WTC11 (cell line): ENCODE measurements around the gene LRRC17. TPM values are rescaled to one million over a fixed set of nuclear protein-coding genes. Genes with fewer than 3 reads are reported as not detected.

Experiments used
- ATAC-seq: fragments of 200-7000 bp; cut with Tn5 transposase; 2 replicates; pipeline ENCODE4 v1.10.0; 2021; ENCODE audit warnings: mild to moderate bottlenecking, moderate library complexity
- Bru-seq: library from RNA; stranded (reverse); fragments of 400-500 nt; gene quantifications from one replicate; lab custom pipeline; 2021; lab: Mats Ljungman, UMichigan
- CTCF ChIA-PET: fragments of 300-600 bp; sonication (Branson Sonifier 250); formaldehyde crosslinking; loops from one replicate; lab custom pipeline; 2021; ENCODE audit warnings: antibody characterized with exemption; lab: Charles Lee
- POLR2A ChIA-PET: fragments of 350-600 bp; sonication (Branson Sonifier 250); formaldehyde crosslinking; loops from one replicate; lab custom pipeline; 2021; ENCODE audit warnings: antibody characterized with exemption; lab: Charles Lee
- DNase-seq: peaks from one replicate; pipeline ENCODE4 v3.0.0; 2021; ENCODE audit warnings: low spot score
- H3K27ac Mint-ChIP-seq: 2 replicates; pipeline ENCODE4 v1.8.0; 2021; ENCODE audit warnings: mixed read lengths
- H3K27me3 Mint-ChIP-seq: 2 replicates; pipeline ENCODE4 v1.8.0; 2021; ENCODE audit warnings: low read depth, mild to moderate bottlenecking, moderate library complexity, mixed read lengths
- H3K36me3 Mint-ChIP-seq: 2 replicates; pipeline ENCODE4 v1.8.0; 2021; ENCODE audit warnings: mixed read lengths
- H3K4me1 Mint-ChIP-seq: 2 replicates; pipeline ENCODE4 v1.8.0; 2022; ENCODE audit warnings: mixed read lengths
- H3K4me3 Mint-ChIP-seq: 2 replicates; pipeline ENCODE4 v1.8.0; 2021; ENCODE audit warnings: mild to moderate bottlenecking, moderate library complexity, mixed read lengths
- H3K9me3 Mint-ChIP-seq: 2 replicates; pipeline ENCODE4 v1.8.0; 2021; ENCODE audit warnings: mixed read lengths
- KAT7 ChIP-seq: sonication (generic); formaldehyde crosslinking; IDR thresholded peaks from 2 replicates; pipeline ENCODE4 v1.8.1; 2023; ENCODE audit warnings: missing genetic modification reagents, mild to moderate bottlenecking, borderline replicate concordance
- NR2C2 ChIP-seq: sonication (generic); formaldehyde crosslinking; IDR thresholded peaks from 2 replicates; pipeline ENCODE4 v1.8.0; 2022; ENCODE audit warnings: mild to moderate bottlenecking, missing genetic modification reagents
- NR3C1 ChIP-seq: sonication (generic); formaldehyde crosslinking; conservative IDR thresholded peaks from 2 replicates; pipeline ENCODE4 v1.8.1; 2023; ENCODE audit warnings: low read depth, mild to moderate bottlenecking, missing genetic modification reagents
- PRRX2 ChIP-seq: fragments of 250-450 bp; sonication (Bioruptor Pico); IDR thresholded peaks from 2 replicates; pipeline ENCODE4 v1.8.0; 2021; ENCODE audit warnings: mild to moderate bottlenecking
- SP1 ChIP-seq: sonication (generic); formaldehyde crosslinking; conservative IDR thresholded peaks from 2 replicates; pipeline ENCODE4 v1.8.1; 2022; ENCODE audit warnings: missing genetic modification reagents
- TEAD4 ChIP-seq: sonication (generic); formaldehyde crosslinking; IDR thresholded peaks from 2 replicates; pipeline ENCODE4 v1.8.0; 2022; ENCODE audit warnings: mild to moderate bottlenecking, missing genetic modification reagents
- ZBTB21 ChIP-seq: sonication (generic); formaldehyde crosslinking; IDR thresholded peaks from 2 replicates; pipeline ENCODE4 v1.8.1; 2023; ENCODE audit warnings: mild to moderate bottlenecking, missing genetic modification reagents, borderline replicate concordance
- ZNF317 ChIP-seq: sonication (generic); formaldehyde crosslinking; IDR thresholded peaks from 2 replicates; pipeline ENCODE4 v1.8.1; 2023; ENCODE audit warnings: low read depth, mild to moderate bottlenecking, moderate library complexity, missing genetic modification reagents, borderline replicate concordance
- ZNF671 ChIP-seq: fragments of 250-450 bp; sonication (Bioruptor Pico); IDR thresholded peaks from 2 replicates; pipeline ENCODE4 v1.8.0; 2021; ENCODE audit warnings: mild to moderate bottlenecking
- long read RNA-seq, 3 experiments: library from RNA in 1 of 3; library from capped mRNA in 1 of 3; library from polyadenylated mRNA in 1 of 3; unstranded in 2 of 3; stranded (forward) in 1 of 3; transcript quantifications; one replicate each; pipeline ENCODE4 v2.0.0, GENCODE V29; 2021
- total RNA-seq: library from RNA; stranded (reverse); gene quantifications from 3 replicates; pipeline ENCODE4 v1.2.3, GENCODE V29; 2021
- TF ChIP-seq, protein P1 (sequence below): sonication (generic); formaldehyde crosslinking; IDR thresholded peaks from 2 replicates; pipeline ENCODE4 v1.8.0; 2022; ENCODE audit warnings: mild to moderate bottlenecking, missing genetic modification reagents
- TF ChIP-seq, protein P2 (sequence below): sonication (generic); formaldehyde crosslinking; IDR thresholded peaks from 2 replicates; pipeline ENCODE4 v1.8.0; 2023; ENCODE audit warnings: mild to moderate bottlenecking, missing genetic modification reagents
- TF ChIP-seq, protein P3 (sequence below): sonication (generic); formaldehyde crosslinking; IDR thresholded peaks from 2 replicates; pipeline ENCODE4 v1.8.0; 2022; ENCODE audit warnings: mild to moderate bottlenecking, missing genetic modification reagents
- TF ChIP-seq, protein P4 (sequence below): fragments of 200-600 bp; IDR thresholded peaks from 2 replicates; pipeline ENCODE4 v1.8.0; 2022; ENCODE audit warnings: antibody characterized with exemption
- TF ChIP-seq, protein P5 (sequence below): sonication (generic); formaldehyde crosslinking; IDR thresholded peaks from 2 replicates; pipeline ENCODE4 v1.8.1; 2022; ENCODE audit warnings: mild to moderate bottlenecking, missing genetic modification reagents, moderate library complexity, borderline replicate concordance
- TF ChIP-seq, protein P6 (sequence below): fragments of 250-450 bp; sonication (Bioruptor Pico); IDR thresholded peaks from 2 replicates; pipeline ENCODE4 v1.9.0; 2021; ENCODE audit warnings: mild to moderate bottlenecking
- TF ChIP-seq, protein P7 (sequence below): sonication (generic); formaldehyde crosslinking; IDR thresholded peaks from 2 replicates; pipeline ENCODE4 v1.8.0; 2022; ENCODE audit warnings: mild to moderate bottlenecking, missing genetic modification reagents
- TF ChIP-seq, protein P8 (sequence below): sonication (generic); formaldehyde crosslinking; IDR thresholded peaks from 2 replicates; pipeline ENCODE4 v1.8.1; 2023; ENCODE audit warnings: mild to moderate bottlenecking, missing genetic modification reagents, borderline replicate concordance

The LRRC17 gene, protein sequence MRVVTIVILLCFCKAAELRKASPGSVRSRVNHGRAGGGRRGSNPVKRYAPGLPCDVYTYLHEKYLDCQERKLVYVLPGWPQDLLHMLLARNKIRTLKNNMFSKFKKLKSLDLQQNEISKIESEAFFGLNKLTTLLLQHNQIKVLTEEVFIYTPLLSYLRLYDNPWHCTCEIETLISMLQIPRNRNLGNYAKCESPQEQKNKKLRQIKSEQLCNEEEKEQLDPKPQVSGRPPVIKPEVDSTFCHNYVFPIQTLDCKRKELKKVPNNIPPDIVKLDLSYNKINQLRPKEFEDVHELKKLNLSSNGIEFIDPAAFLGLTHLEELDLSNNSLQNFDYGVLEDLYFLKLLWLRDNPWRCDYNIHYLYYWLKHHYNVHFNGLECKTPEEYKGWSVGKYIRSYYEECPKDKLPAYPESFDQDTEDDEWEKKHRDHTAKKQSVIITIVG
- total RNA-seq (1.4 to 1.8 TPM (median 1.6 TPM) in 3 replicates), Bru-seq, nascent RNA (percentile 36 among the genes with signal in this experiment)
- long read RNA-seq, experiment 1, partial matches to known transcripts = 5 of 11 reads
- long read RNA-seq, experiment 1, other reads (novel, unspliced or antisense) = 2 of 11 reads
- long read RNA-seq, experiment 2, partial matches to known transcripts = 1 of 3 reads
- long read RNA-seq, experiment 2, other reads (novel, unspliced or antisense) = 1 of 3 reads
- long read RNA-seq, experiment 3, partial matches to known transcripts = 3 of 12 reads
- long read RNA-seq, experiment 3, other reads (novel, unspliced or antisense) = 8 of 12 reads

DNA sequence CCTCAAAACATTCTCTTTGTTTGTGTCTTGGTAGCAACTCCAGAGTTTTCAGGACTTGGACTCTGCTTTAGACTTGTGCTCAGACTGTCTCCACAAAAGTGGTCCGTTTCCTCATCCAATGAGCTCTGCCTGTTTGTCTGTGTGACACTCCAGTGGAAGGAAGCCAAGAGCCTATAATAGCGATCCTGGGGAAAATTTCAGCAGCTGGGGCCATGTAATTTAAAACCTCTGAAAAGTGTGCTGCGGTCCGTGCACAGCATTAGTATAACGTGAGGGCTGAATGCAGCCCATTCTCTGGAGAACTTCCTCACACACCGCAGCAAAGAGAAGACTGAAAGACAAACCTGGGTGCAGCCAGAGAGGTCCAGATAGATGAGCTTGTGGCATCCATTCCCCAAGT is at the start of gene LRRC17:
TSS of gene LRRC17 (plus strand) at position 259 of the 400 bp plus-strand sequence. CDS start 20,914 bp downstream, outside the sequence.
- no peak for DNase-seq
- no peak for TF ChIP-seq ZNF317 (CRISPR knock-in tag)
- TF ChIP-seq, protein P1, sequence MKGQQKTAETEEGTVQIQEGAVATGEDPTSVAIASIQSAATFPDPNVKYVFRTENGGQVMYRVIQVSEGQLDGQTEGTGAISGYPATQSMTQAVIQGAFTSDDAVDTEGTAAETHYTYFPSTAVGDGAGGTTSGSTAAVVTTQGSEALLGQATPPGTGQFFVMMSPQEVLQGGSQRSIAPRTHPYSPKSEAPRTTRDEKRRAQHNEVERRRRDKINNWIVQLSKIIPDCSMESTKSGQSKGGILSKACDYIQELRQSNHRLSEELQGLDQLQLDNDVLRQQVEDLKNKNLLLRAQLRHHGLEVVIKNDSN = no peak
- no peak for TF ChIP-seq SP1 (CRISPR knock-in tag)
- TF ChIP-seq, protein P2, sequence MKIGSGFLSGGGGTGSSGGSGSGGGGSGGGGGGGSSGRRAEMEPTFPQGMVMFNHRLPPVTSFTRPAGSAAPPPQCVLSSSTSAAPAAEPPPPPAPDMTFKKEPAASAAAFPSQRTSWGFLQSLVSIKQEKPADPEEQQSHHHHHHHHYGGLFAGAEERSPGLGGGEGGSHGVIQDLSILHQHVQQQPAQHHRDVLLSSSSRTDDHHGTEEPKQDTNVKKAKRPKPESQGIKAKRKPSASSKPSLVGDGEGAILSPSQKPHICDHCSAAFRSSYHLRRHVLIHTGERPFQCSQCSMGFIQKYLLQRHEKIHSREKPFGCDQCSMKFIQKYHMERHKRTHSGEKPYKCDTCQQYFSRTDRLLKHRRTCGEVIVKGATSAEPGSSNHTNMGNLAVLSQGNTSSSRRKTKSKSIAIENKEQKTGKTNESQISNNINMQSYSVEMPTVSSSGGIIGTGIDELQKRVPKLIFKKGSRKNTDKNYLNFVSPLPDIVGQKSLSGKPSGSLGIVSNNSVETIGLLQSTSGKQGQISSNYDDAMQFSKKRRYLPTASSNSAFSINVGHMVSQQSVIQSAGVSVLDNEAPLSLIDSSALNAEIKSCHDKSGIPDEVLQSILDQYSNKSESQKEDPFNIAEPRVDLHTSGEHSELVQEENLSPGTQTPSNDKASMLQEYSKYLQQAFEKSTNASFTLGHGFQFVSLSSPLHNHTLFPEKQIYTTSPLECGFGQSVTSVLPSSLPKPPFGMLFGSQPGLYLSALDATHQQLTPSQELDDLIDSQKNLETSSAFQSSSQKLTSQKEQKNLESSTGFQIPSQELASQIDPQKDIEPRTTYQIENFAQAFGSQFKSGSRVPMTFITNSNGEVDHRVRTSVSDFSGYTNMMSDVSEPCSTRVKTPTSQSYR = no peak
- TF ChIP-seq, protein P3, sequence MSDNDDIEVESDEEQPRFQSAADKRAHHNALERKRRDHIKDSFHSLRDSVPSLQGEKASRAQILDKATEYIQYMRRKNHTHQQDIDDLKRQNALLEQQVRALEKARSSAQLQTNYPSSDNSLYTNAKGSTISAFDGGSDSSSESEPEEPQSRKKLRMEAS (CRISPR knock-in tag) = no peak
- no peak for TF ChIP-seq KAT7 (CRISPR knock-in tag)
- TF ChIP-seq, protein P4, sequence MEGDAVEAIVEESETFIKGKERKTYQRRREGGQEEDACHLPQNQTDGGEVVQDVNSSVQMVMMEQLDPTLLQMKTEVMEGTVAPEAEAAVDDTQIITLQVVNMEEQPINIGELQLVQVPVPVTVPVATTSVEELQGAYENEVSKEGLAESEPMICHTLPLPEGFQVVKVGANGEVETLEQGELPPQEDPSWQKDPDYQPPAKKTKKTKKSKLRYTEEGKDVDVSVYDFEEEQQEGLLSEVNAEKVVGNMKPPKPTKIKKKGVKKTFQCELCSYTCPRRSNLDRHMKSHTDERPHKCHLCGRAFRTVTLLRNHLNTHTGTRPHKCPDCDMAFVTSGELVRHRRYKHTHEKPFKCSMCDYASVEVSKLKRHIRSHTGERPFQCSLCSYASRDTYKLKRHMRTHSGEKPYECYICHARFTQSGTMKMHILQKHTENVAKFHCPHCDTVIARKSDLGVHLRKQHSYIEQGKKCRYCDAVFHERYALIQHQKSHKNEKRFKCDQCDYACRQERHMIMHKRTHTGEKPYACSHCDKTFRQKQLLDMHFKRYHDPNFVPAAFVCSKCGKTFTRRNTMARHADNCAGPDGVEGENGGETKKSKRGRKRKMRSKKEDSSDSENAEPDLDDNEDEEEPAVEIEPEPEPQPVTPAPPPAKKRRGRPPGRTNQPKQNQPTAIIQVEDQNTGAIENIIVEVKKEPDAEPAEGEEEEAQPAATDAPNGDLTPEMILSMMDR = no peak
- TF ChIP-seq TEAD4 (CRISPR knock-in tag) = no peak
- TF ChIP-seq, protein P5, sequence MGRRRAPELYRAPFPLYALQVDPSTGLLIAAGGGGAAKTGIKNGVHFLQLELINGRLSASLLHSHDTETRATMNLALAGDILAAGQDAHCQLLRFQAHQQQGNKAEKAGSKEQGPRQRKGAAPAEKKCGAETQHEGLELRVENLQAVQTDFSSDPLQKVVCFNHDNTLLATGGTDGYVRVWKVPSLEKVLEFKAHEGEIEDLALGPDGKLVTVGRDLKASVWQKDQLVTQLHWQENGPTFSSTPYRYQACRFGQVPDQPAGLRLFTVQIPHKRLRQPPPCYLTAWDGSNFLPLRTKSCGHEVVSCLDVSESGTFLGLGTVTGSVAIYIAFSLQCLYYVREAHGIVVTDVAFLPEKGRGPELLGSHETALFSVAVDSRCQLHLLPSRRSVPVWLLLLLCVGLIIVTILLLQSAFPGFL (CRISPR knock-in tag) = no peak
- no peak for TF ChIP-seq ZBTB21 (CRISPR knock-in tag)
- TF ChIP-seq, protein P6, sequence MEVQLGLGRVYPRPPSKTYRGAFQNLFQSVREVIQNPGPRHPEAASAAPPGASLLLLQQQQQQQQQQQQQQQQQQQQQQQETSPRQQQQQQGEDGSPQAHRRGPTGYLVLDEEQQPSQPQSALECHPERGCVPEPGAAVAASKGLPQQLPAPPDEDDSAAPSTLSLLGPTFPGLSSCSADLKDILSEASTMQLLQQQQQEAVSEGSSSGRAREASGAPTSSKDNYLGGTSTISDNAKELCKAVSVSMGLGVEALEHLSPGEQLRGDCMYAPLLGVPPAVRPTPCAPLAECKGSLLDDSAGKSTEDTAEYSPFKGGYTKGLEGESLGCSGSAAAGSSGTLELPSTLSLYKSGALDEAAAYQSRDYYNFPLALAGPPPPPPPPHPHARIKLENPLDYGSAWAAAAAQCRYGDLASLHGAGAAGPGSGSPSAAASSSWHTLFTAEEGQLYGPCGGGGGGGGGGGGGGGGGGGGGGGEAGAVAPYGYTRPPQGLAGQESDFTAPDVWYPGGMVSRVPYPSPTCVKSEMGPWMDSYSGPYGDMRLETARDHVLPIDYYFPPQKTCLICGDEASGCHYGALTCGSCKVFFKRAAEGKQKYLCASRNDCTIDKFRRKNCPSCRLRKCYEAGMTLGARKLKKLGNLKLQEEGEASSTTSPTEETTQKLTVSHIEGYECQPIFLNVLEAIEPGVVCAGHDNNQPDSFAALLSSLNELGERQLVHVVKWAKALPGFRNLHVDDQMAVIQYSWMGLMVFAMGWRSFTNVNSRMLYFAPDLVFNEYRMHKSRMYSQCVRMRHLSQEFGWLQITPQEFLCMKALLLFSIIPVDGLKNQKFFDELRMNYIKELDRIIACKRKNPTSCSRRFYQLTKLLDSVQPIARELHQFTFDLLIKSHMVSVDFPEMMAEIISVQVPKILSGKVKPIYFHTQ (CRISPR knock-in tag) = no peak
- TF ChIP-seq PRRX2 (CRISPR knock-in tag) = no peak
- no peak for TF ChIP-seq NR3C1
- no peak for TF ChIP-seq NR2C2
- TF ChIP-seq, protein P7, sequence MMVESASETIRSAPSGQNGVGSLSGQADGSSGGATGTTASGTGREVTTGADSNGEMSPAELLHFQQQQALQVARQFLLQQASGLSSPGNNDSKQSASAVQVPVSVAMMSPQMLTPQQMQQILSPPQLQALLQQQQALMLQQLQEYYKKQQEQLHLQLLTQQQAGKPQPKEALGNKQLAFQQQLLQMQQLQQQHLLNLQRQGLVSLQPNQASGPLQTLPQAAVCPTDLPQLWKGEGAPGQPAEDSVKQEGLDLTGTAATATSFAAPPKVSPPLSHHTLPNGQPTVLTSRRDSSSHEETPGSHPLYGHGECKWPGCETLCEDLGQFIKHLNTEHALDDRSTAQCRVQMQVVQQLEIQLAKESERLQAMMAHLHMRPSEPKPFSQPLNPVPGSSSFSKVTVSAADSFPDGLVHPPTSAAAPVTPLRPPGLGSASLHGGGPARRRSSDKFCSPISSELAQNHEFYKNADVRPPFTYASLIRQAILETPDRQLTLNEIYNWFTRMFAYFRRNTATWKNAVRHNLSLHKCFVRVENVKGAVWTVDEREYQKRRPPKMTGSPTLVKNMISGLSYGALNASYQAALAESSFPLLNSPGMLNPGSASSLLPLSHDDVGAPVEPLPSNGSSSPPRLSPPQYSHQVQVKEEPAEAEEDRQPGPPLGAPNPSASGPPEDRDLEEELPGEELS (CRISPR knock-in tag) = no peak
- TF ChIP-seq ZNF671 (CRISPR knock-in tag) = no peak
- TF ChIP-seq, protein P8, sequence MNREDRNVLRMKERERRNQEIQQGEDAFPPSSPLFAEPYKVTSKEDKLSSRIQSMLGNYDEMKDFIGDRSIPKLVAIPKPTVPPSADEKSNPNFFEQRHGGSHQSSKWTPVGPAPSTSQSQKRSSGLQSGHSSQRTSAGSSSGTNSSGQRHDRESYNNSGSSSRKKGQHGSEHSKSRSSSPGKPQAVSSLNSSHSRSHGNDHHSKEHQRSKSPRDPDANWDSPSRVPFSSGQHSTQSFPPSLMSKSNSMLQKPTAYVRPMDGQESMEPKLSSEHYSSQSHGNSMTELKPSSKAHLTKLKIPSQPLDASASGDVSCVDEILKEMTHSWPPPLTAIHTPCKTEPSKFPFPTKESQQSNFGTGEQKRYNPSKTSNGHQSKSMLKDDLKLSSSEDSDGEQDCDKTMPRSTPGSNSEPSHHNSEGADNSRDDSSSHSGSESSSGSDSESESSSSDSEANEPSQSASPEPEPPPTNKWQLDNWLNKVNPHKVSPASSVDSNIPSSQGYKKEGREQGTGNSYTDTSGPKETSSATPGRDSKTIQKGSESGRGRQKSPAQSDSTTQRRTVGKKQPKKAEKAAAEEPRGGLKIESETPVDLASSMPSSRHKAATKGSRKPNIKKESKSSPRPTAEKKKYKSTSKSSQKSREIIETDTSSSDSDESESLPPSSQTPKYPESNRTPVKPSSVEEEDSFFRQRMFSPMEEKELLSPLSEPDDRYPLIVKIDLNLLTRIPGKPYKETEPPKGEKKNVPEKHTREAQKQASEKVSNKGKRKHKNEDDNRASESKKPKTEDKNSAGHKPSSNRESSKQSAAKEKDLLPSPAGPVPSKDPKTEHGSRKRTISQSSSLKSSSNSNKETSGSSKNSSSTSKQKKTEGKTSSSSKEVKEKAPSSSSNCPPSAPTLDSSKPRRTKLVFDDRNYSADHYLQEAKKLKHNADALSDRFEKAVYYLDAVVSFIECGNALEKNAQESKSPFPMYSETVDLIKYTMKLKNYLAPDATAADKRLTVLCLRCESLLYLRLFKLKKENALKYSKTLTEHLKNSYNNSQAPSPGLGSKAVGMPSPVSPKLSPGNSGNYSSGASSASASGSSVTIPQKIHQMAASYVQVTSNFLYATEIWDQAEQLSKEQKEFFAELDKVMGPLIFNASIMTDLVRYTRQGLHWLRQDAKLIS (CRISPR knock-in tag) = no peak

More for the DNA sequence above, at the start of gene LRRC17:
- ChIA-PET CTCF (no interaction called here), POLR2A (interaction anchor here (0.6 kb wide), 1 partner anchor 62 kb away, joined by 3 read pairs; no protein-coding TSS in a partner anchor)
- H3K27ac Mint-ChIP-seq = peak within 1 kb of the TSS; percentile 71
- peak; percentile 46 for ATAC-seq
- H3K27me3 Mint-ChIP-seq = no peaks in the 10 kb centered on the region
- no peak within 1 kb of the TSS for H3K4me3 Mint-ChIP-seq
- peaks cover 44% of the 10 kb centered on the region for H3K4me1 Mint-ChIP-seq
- H3K36me3 Mint-ChIP-seq = no peaks in the 10 kb centered on the region
- H3K9me3 Mint-ChIP-seq = peaks cover 5% of the 10 kb centered on the region
